Measurements from ENCODE around the gene PRKN. TPM values are rescaled to one million over a fixed set of nuclear protein-coding genes. Genes with fewer than 3 reads are reported as not detected.

PRKN gene
- total RNA-seq, 2 donors from 2014 or later = 6.7 to 8.2 TPM

DNA sequence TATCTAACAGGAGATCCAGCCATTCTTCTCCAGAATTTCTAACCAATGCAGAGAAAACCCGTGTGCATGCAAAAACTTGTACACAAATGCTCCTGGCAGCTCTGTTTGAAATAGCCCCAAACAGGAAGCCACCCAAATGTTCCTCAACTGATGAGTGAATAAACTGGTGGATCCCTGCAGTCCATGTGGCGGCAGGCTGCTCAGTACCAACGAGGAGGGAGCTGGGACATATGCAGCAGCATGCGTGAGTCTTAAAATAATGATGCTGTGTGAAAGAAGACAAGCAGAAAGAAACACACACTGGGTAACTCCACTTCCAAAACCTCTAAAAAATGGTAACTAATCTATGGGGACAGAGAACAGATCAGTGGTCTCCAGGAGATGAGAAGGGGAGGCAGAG, 911.6 kb downstream of the PRKN start:
- no peaks in the 10 kb centered on the region for H3K9me3 ChIP-seq
- H3K27ac ChIP-seq = no peak overlapping the region
- ATAC-seq (no peak), DNase-seq (no peak)
- no peak for TF ChIP-seq POLR2A (IDR thresholded peaks at IDR 0.05)
- TF ChIP-seq, protein P1, sequence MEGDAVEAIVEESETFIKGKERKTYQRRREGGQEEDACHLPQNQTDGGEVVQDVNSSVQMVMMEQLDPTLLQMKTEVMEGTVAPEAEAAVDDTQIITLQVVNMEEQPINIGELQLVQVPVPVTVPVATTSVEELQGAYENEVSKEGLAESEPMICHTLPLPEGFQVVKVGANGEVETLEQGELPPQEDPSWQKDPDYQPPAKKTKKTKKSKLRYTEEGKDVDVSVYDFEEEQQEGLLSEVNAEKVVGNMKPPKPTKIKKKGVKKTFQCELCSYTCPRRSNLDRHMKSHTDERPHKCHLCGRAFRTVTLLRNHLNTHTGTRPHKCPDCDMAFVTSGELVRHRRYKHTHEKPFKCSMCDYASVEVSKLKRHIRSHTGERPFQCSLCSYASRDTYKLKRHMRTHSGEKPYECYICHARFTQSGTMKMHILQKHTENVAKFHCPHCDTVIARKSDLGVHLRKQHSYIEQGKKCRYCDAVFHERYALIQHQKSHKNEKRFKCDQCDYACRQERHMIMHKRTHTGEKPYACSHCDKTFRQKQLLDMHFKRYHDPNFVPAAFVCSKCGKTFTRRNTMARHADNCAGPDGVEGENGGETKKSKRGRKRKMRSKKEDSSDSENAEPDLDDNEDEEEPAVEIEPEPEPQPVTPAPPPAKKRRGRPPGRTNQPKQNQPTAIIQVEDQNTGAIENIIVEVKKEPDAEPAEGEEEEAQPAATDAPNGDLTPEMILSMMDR (IDR thresholded peaks at IDR 0.05) = no peak
- WGBS, 2 donors = 63% methylated on average over 4 of the region's 4 CpGs
- no peaks in the 10 kb centered on the region for H3K36me3 ChIP-seq (replicated peaks in 1 of 2; ENCODE audit: insufficient read depth in 1 of 2, low read depth in 2 of 2)
- no peaks in the 10 kb centered on the region for H3K27me3 ChIP-seq
- H3K4me3 ChIP-seq = no peak overlapping the region
- H3K4me1 ChIP-seq = no peaks in the 10 kb centered on the region
- intact Hi-C loops (cut with DNase I) = no loop called here

DNA sequence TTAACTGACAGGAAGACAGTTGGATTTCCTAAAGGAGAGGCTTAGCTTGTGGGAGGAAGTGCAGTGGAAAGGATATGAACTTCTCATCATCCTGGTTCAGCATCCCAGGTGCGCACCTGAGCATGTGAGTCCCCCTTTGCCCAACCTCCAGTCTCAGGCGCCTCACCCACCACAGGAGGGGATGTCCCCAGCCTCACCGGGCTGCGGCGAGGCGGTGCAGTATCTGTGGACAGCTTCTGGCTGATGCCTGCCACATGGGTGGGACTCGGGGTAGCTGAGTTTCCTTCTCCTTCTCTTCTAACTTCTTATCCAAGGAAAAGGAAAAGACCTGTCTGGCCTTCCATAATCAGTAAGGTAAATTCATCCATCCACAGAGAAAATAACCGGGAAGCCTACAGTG, 914.4 kb downstream of the PRKN start:
- H3K4me3 ChIP-seq = no peak overlapping the region
- no peaks in the 10 kb centered on the region for H3K9me3 ChIP-seq
- ATAC-seq (no peak), DNase-seq (no peak)
- no peaks in the 10 kb centered on the region for H3K27me3 ChIP-seq
- H3K4me1 ChIP-seq = no peaks in the 10 kb centered on the region
- no peak overlapping the region for H3K27ac ChIP-seq
- intact Hi-C loops (cut with DNase I) = no loop called here
- H3K36me3 ChIP-seq (replicated peaks in 1 of 2; ENCODE audit: insufficient read depth in 1 of 2, low read depth in 2 of 2) = no peaks in the 10 kb centered on the region
- WGBS, 2 donors = 93 to 95% methylated on average over 8 of the region's 8 CpGs
- TF ChIP-seq, protein P1 (IDR thresholded peaks at IDR 0.05) = no peak
- no peak for TF ChIP-seq POLR2A (IDR thresholded peaks at IDR 0.05)

DNA sequence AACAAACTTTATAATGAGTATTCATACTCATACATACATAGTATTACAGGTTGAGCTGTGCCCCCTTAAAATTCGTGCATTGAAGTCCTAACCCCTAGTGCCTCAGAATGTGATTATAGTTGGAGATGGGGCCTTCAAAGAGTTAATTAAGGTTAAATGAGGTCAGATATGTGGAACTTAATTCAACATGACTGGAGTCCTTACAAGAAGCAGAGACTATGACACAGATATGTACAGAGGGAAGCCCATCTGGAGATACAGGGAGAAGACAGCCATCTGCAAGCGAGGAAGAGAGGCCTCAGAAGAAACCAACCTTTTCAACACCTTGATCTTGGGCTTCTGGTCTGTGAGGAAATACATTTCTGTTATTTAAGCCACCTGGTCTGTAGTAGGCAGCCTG, 917.6 kb downstream of the PRKN start:
- ATAC-seq (no peak), DNase-seq (no peak)
- intact Hi-C loops (cut with DNase I) = no loop called here
- 91 to 93% methylated on average over 2 of the region's 2 CpGs for WGBS, 2 donors
- Histone ChIP-seq H3K4me1 (no peaks in the 10 kb centered on the region), H3K27ac (no peak overlapping the region), H3K9me3 (no peaks in the 10 kb centered on the region), H3K27me3 (no peaks in the 10 kb centered on the region), H3K4me3 (no peak overlapping the region), H3K36me3 (replicated peaks in 1 of 2; ENCODE audit: insufficient read depth in 1 of 2, low read depth in 2 of 2) (no peaks in the 10 kb centered on the region)
- TF ChIP-seq, protein P1 (IDR thresholded peaks at IDR 0.05) = no peak
- TF ChIP-seq POLR2A (IDR thresholded peaks at IDR 0.05) = no peak

DNA sequence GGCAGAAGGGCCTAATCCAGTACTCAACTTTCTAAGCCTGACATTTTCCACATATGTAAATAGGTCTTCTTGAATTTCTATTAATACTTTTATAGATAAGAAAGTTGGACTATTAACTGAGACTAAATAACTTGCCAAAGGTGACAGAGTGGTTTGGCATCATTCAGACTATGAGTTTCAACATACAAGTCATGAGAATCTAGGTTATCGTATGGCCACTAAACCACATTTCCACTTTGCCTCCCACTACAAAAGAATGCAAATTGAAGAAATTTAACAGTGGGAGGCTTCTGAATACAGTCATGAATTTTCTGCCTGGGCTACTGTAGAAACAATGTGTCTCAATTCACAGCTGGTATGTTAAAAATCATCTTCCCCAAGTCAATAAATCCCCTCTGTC, 922.7 kb downstream of the PRKN start:
- Histone ChIP-seq H3K4me1 (no peaks in the 10 kb centered on the region), H3K9me3 (no peaks in the 10 kb centered on the region), H3K4me3 (no peak overlapping the region), H3K27me3 (no peaks in the 10 kb centered on the region), H3K27ac (no peak overlapping the region), H3K36me3 (replicated peaks in 1 of 2; ENCODE audit: insufficient read depth in 1 of 2, low read depth in 2 of 2) (no peaks in the 10 kb centered on the region)
- ATAC-seq (no peak), DNase-seq (no peak)
- TF ChIP-seq, protein P1 (IDR thresholded peaks at IDR 0.05) = no peak
- no peak for TF ChIP-seq POLR2A (IDR thresholded peaks at IDR 0.05)
- 86 to 90% methylated on average over 1 of the region's 1 CpG for WGBS, 2 donors
- intact Hi-C loops (cut with DNase I) = no loop called here

DNA sequence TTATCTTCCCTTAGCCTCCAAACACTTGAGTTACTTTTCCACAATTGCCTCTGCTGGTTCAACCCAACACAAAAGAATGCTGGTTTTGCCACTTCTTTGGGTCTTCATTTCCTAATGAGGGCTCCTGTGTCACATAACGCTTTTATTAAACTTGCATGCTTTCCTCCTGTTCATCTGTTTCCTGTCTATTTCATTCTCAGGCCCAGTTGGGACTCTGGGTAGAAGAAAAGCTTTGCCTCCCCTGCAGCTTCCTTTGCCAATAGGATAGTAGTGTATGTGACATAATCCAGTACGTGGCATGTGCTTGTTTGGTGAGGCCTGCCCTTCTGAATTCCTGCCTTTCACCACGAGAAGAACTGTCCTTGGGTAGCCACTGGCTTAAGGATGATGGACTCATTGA, 924.4 kb downstream of the PRKN start:
- Histone ChIP-seq H3K4me3 (no peak overlapping the region), H3K9me3 (no peaks in the 10 kb centered on the region), H3K4me1 (no peaks in the 10 kb centered on the region), H3K36me3 (replicated peaks in 1 of 2; ENCODE audit: insufficient read depth in 1 of 2, low read depth in 2 of 2) (no peaks in the 10 kb centered on the region), H3K27ac (no peak overlapping the region), H3K27me3 (no peaks in the 10 kb centered on the region)
- WGBS, 2 donors = 55 to 81% methylated on average over 3 of the region's 3 CpGs
- intact Hi-C loops (cut with DNase I) = no loop called here
- no peak for ATAC-seq
- DNase-seq = no peak
- no peak for TF ChIP-seq POLR2A (IDR thresholded peaks at IDR 0.05)
- TF ChIP-seq, protein P1 (IDR thresholded peaks at IDR 0.05) = no peak
